ENCODE results near the gene MMD2.
A peak's percentile ranks its signal among the peaks of the same experiment; 100 is the strongest.
"Not testable (repeated sequence)": the region's sequence is repeated elsewhere in the genome, so short reads cannot be mapped to it uniquely, and the experiment has no call there.

MMD2 gene

GRCh38 chr7:4973728-4974198 is 14.8 kb upstream of the MMD2 start:
- H3K36me3 Mint-ChIP-seq (ENCODE audit: insufficient read depth): peaks cover 55% of the 10 kb centered on the region
- peak overlapping the region; percentile 97 to 98 for H3K27ac Mint-ChIP-seq
- peak; percentile 95 for ATAC-seq (replicated peaks)
- no peaks in the 10 kb centered on the region for H3K27me3 Mint-ChIP-seq
- H3K9me3 Mint-ChIP-seq: no peaks in the 10 kb centered on the region
- H3K4me3 Mint-ChIP-seq: peak overlapping the region; percentile 97 to 99
- H3K4me1 Mint-ChIP-seq (ENCODE audit: low read depth in 2 of 2): peaks cover 14 to 29% of the 10 kb centered on the region in 2 donors
- peak; percentile 95 to 96 (median 95) for DNase-seq

GRCh38 chr7:4972446-4972845 is 13.5 kb upstream of the MMD2 start:
- not testable (repeated sequence) for ATAC-seq (replicated peaks); DNase-seq; H3K4me3 Mint-ChIP-seq; H3K9me3 Mint-ChIP-seq; H3K27me3 Mint-ChIP-seq; H3K27ac Mint-ChIP-seq
- peaks cover 14 to 23% of the 10 kb centered on the region in 2 donors for H3K4me1 Mint-ChIP-seq (ENCODE audit: low read depth in 2 of 2)
- peaks cover 41% of the 10 kb centered on the region for H3K36me3 Mint-ChIP-seq (ENCODE audit: insufficient read depth)

GRCh38 chr7:4965295-4966022 is 6.5 kb upstream of the MMD2 start:
- ATAC-seq (replicated peaks) (no peak), DNase-seq (no peak)
- Mint-ChIP-seq H3K27ac (peak overlapping the region in 1 of 2 donors; percentile 75), H3K27me3 (peaks cover 17 to 53% of the 10 kb centered on the region in 2 donors), H3K4me1 (ENCODE audit: low read depth in 2 of 2) (peaks cover 0 to 2% of the 10 kb centered on the region in 2 donors), H3K4me3 (no peak overlapping the region), H3K9me3 (no peaks in the 10 kb centered on the region), H3K36me3 (ENCODE audit: insufficient read depth) (no peaks in the 10 kb centered on the region)

GRCh38 chr7:4964506-4964905 is 5.5 kb upstream of the MMD2 start:
- ATAC-seq (replicated peaks): no peak
- Mint-ChIP-seq H3K36me3 (ENCODE audit: insufficient read depth) (no peaks in the 10 kb centered on the region), H3K27ac (no peak overlapping the region)

GRCh38 chr7:4962872-4963775 is 4.1 kb upstream of the MMD2 start:
- Mint-ChIP-seq H3K9me3 (no peaks in the 10 kb centered on the region), H3K27me3 (peaks cover 23 to 63% of the 10 kb centered on the region in 2 donors), H3K4me1 (ENCODE audit: low read depth in 2 of 2) (peaks cover 0 to 7% of the 10 kb centered on the region in 2 donors), H3K27ac (no peak overlapping the region), H3K36me3 (ENCODE audit: insufficient read depth) (no peaks in the 10 kb centered on the region), H3K4me3 (no peak overlapping the region)
- no peak for ATAC-seq (replicated peaks)
- DNase-seq: no peak

More at GRCh38 chr7:4964506-4964905, 5.5 kb upstream of the MMD2 start:
- Mint-ChIP-seq H3K27me3 (peaks cover 17 to 56% of the 10 kb centered on the region in 2 donors), H3K4me3 (no peak overlapping the region), H3K9me3 (no peaks in the 10 kb centered on the region), H3K4me1 (ENCODE audit: low read depth in 2 of 2) (peaks cover 0 to 2% of the 10 kb centered on the region in 2 donors)
- no peak for DNase-seq

- Mint-ChIP-seq H3K4me1 (ENCODE audit: low read depth in 2 of 2) (peaks cover 0 to 4% of the 10 kb centered on the region in 2 donors), H3K4me3 (no peak overlapping the region), H3K36me3 (ENCODE audit: insufficient read depth) (no peaks in the 10 kb centered on the region), H3K27ac (no peak overlapping the region), H3K27me3 (peaks cover 40 to 76% of the 10 kb centered on the region in 2 donors), H3K9me3 (no peaks in the 10 kb centered on the region)
- DNase-seq (no peak), ATAC-seq (replicated peaks) (no peak)
Observed at GRCh38 chr7:4960363-4960762, 1.4 kb upstream of the MMD2 start.

- no peak for DNase-seq
- Mint-ChIP-seq H3K27ac (no peak overlapping the region), H3K36me3 (ENCODE audit: insufficient read depth) (no peaks in the 10 kb centered on the region), H3K4me3 (no peak overlapping the region), H3K4me1 (ENCODE audit: low read depth in 2 of 2) (peaks cover 0 to 4% of the 10 kb centered on the region in 2 donors), H3K27me3 (peaks cover 45 to 79% of the 10 kb centered on the region in 2 donors), H3K9me3 (no peaks in the 10 kb centered on the region)
- no peak for ATAC-seq (replicated peaks)
Observed at GRCh38 chr7:4959893-4960292, 906 bp upstream of the MMD2 start.

GRCh38 chr7:4959306-4959705 is 319 bp upstream of the MMD2 start:
- no peaks in the 10 kb centered on the region for H3K36me3 Mint-ChIP-seq (ENCODE audit: insufficient read depth)
- ATAC-seq (replicated peaks) (no peak), DNase-seq (no peak)
- H3K9me3 Mint-ChIP-seq: no peaks in the 10 kb centered on the region
- H3K27ac Mint-ChIP-seq: no peak overlapping the region
- H3K27me3 Mint-ChIP-seq: peaks cover 45 to 79% of the 10 kb centered on the region in 2 donors
- H3K4me1 Mint-ChIP-seq (ENCODE audit: low read depth in 2 of 2): peaks cover 0 to 4% of the 10 kb centered on the region in 2 donors
- H3K4me3 Mint-ChIP-seq: no peak overlapping the region

GRCh38 chr7:4957847-4958476 is 1.0 kb downstream of the MMD2 start:
- H3K4me3 Mint-ChIP-seq: peak overlapping the region; percentile 56 to 73
- H3K27ac Mint-ChIP-seq: no peak overlapping the region
- no peaks in the 10 kb centered on the region for H3K36me3 Mint-ChIP-seq (ENCODE audit: insufficient read depth)
- peaks cover 0 to 4% of the 10 kb centered on the region in 2 donors for H3K4me1 Mint-ChIP-seq (ENCODE audit: low read depth in 2 of 2)
- peaks cover 55 to 80% of the 10 kb centered on the region in 2 donors for H3K27me3 Mint-ChIP-seq
- DNase-seq (no peak), ATAC-seq (replicated peaks) (no peak)
- H3K9me3 Mint-ChIP-seq: no peaks in the 10 kb centered on the region

GRCh38 chr7:4951903-4952636 is 6.9 kb downstream of the MMD2 start:
- H3K36me3 Mint-ChIP-seq (ENCODE audit: insufficient read depth): no peaks in the 10 kb centered on the region
- no peaks in the 10 kb centered on the region for H3K4me1 Mint-ChIP-seq (ENCODE audit: low read depth in 2 of 2)
- H3K9me3 Mint-ChIP-seq: no peaks in the 10 kb centered on the region
- no peak for ATAC-seq (replicated peaks)
- no peak overlapping the region for H3K4me3 Mint-ChIP-seq
- H3K27me3 Mint-ChIP-seq: peaks cover 69 to 80% of the 10 kb centered on the region in 2 donors
- DNase-seq: no peak
- no peak overlapping the region for H3K27ac Mint-ChIP-seq

GRCh38 chr7:4951304-4951703 is 7.7 kb downstream of the MMD2 start:
- H3K4me3 Mint-ChIP-seq: no peak overlapping the region
- H3K9me3 Mint-ChIP-seq: no peaks in the 10 kb centered on the region
- no peak for ATAC-seq (replicated peaks)
- DNase-seq: no peak
- H3K4me1 Mint-ChIP-seq (ENCODE audit: low read depth in 2 of 2): no peaks in the 10 kb centered on the region
- peaks cover 67 to 79% of the 10 kb centered on the region in 2 donors for H3K27me3 Mint-ChIP-seq
- no peaks in the 10 kb centered on the region for H3K36me3 Mint-ChIP-seq (ENCODE audit: insufficient read depth)
- H3K27ac Mint-ChIP-seq: no peak overlapping the region

GRCh38 chr7:4948402-4948801 is 10.6 kb downstream of the MMD2 start:
- DNase-seq: no peak
- Mint-ChIP-seq H3K36me3 (ENCODE audit: insufficient read depth) (no peaks in the 10 kb centered on the region), H3K4me3 (no peak overlapping the region), H3K9me3 (no peaks in the 10 kb centered on the region), H3K4me1 (ENCODE audit: low read depth in 2 of 2) (no peaks in the 10 kb centered on the region), H3K27me3 (peaks cover 57 to 74% of the 10 kb centered on the region in 2 donors), H3K27ac (no peak overlapping the region)
- ATAC-seq (replicated peaks): no peak

GRCh38 chr7:4945949-4946348 is 13.0 kb downstream of the MMD2 start:
- Mint-ChIP-seq H3K36me3 (ENCODE audit: insufficient read depth) (no peaks in the 10 kb centered on the region), H3K4me1 (ENCODE audit: low read depth in 2 of 2) (no peaks in the 10 kb centered on the region), H3K27ac (no peak overlapping the region), H3K27me3 (peaks cover 33 to 54% of the 10 kb centered on the region in 2 donors), H3K4me3 (no peak overlapping the region), H3K9me3 (no peaks in the 10 kb centered on the region)
- ATAC-seq (replicated peaks) (no peak), DNase-seq (no peak)

Data from effector memory CD8-positive, alpha-beta T cell (primary cell).